NCI-H82 (cell line): ENCODE data around the gene RPE.
A peak's percentile ranks its signal among the peaks of the same experiment; 100 is the strongest.

Experiments
- DNase-seq: peaks from one replicate; lab custom pipeline; 2025; lab: John Stamatoyannopoulos, UW

The RPE gene

GRCh38 chr2:210002158-210003157, at the start of gene RPE:
RPE (plus strand) TSS chr2:210002638; CDS start chr2:210002662, 24 bp downstream.
- peak; percentile 98 for DNase-seq

DNA sequence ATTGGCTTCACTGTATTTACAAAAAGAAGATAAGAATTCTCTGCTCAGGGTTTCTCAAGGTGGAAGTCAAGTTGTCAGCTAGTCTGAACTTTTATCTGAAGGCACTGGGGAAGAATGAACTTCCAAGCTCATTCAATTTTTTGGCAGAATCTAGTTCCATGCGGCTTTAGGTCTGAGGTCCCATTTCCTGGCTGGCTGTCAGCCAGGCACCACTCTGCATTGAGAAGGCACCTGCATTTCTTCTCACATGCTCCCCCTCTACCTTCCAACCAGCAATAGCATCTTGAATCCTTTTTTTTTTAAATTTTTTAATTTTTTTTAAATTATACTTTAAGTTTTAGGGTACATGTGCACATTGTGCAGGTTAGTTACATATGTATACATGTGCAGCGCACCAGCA, 46.2 kb upstream of the RPE start:
- DNase-seq, result no peak

- DNase-seq, result no peak
These were observed 44.4 kb upstream of the RPE start for GRCh38 chr2:209958016-209958415.

DNA sequence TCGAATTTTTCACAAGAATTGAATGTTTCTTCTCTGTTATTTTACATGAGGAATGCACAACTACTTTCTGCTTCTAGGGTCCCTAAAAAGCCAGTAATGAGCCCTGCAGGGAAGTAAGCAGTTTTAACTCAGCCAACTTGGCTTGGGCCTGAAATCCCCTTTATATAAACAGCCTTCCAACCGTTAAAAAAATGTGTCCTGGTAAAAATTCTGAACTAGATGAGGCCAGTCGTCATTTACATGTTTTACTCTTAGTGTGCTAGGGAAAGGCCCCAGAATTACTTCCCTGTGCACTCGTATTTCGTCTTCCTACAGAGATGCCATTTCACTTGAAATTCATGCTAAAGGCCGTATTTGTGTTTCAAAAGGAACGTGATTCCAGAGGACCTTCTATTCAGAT, 42.4 kb upstream of the RPE start:
- DNase-seq, result no peak

GRCh38 chr2:209960676-209961630, 41.5 kb upstream of the RPE start:
- peak; percentile 88 for DNase-seq

- no peak for DNase-seq
These were observed 36.7 kb upstream of the RPE start for GRCh38 chr2:209965723-209966122.

DNA sequence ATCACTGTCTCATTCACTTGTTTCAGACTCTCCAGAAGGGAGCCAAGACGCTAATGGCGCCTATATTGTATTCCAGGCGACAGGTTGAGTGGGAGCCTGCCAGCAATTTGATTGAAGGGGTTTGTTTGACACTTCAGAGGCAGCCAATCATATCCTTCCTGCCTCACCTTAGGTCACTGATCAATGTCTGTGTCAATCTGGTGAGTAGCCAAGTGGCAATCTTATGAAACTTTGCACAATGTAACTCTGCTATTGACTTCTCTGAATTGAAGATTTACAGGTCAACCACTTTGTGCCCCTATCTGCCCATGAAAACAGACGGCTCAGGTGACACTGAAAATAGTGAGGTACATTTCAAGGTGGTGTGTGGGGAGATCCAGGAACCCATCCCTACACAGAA, 32.7 kb upstream of the RPE start:
- no peak for DNase-seq

DNA sequence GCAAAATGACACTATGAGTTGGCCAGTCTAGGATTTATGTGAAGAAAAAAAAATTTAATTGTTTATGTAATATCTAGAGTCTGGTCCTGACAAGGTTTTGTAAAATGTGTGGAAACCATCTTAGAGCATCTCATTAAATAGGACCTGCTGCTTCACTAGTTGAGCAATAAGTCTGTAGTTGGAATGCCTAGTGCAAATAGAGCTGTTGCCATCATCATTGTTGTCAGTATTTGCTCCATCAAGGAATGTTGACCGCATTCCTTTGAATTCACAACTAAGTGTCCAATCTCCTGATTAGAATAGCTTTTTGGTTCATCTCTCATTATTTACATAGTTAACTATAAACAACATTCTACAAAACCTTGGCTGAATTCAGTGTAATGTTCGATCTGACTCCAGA, 32.2 kb upstream of the RPE start:
- no peak for DNase-seq

DNA sequence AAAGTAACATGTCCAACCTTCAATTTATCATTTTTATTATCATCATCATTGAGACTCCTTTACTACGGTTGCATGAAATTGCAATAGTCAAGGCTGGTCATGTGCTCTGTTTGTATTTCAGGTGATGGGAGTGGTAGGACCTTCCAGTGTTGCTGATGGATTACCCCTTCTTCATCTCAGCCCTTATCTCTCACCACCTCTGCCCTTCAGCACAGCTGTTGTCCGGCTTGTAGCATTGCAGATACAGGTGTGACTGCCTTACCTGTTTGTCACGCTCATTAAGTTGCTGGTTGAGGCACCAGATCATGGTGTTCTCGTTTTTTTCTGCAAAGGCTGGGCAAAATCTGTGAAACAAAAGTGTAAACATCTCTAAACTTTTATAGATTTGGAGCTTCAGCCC, 31.7 kb upstream of the RPE start:
- no peak for DNase-seq

- DNase-seq, result no peak
These were observed 29.1 kb upstream of the RPE start for GRCh38 chr2:209973328-209973727.

- no peak for DNase-seq
These were observed 27.9 kb upstream of the RPE start for GRCh38 chr2:209974576-209974975.

DNA sequence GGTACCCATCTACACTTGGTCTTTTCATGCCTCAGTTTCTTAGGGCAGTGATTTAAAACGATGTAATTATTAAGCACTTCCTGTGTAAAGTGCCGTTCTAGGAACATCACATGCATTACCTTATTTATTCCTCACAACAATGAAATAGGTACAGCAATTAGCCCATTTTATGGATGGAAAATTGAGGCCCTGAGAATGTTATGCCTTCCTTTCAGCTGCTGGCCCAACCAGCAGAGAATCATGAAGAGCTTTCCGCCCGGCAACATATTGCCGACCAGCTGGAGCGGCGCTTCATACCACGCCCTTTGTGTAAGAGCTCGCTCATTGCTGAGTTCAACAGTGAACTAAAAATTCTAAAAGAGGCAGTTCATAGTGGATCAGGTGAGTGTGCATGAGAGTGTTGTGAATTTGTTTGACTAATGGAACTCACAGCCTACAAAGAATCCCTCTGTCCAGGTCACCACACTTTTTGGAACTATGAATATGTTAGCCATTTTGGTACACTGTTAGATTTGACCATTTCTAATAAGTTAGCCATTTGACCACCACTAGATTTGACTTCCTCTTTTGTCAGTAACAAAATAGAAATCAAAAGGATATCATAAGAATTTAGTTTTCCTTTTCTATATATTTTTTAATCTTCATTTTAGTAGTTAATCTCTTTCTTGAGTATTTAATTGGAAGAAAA, 25.6 kb upstream of the RPE start:
- no peak for DNase-seq

DNA sequence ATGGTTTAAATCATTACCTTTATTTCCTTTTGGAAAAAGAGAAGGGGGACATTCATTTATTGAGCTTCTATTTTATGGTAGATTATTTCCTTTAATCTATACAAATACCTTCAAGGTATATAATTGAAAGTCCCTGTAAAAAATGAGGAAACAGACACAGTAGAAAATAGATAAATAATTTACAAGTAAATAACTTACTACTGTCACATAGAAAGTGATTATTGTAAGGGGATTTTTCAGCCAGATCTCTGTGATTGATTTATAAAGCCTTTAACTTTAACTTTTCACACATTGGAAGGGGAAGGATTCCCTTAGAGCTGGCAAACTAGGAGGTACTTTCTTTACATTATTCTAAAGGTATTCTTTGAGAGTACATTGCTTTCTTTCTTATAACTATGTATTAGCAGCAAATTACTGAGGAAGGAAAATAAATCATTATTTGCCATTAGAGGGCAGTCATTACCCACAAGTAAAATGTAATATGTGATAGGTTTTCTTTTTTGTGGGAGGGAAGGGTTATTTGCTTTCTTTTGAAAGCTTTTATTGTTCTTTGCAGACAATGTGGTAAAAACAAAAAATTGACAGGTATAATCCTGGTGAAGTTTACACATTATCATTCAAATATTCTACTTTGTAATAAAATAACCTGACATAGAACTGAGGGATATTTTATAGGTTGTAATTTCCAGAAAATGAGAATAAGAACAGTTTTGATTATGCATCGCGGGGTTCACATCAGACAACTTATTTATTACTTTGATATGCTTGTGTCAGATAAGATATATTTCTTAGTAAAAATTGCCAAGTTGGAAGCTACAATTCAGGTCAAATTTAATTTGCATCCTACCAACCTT, 24.8 kb upstream of the RPE start:
- peak; percentile 63 for DNase-seq

DNA sequence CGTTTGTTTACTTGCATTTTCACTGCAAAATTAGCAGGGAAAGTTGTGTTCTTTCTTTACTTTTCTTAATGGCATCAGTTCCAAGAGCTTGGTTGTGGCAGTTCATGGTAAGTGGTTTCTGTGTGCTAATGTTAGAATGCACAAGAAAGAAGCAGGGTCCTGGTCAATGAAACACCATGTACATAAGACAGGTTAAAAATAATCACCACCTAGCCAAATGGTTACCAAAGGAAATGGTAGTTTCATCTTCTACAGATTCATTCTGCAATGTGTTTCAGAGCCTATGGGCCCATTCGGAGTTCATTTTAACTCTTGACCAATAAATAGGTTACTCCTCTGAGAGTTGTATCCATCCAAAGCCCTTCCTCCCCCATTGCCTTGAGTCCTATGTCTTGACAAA, 18.1 kb upstream of the RPE start:
- no peak for DNase-seq

GRCh38 chr2:209985874-209986273, 16.6 kb upstream of the RPE start:
- DNase-seq, result peak; percentile 23

DNA sequence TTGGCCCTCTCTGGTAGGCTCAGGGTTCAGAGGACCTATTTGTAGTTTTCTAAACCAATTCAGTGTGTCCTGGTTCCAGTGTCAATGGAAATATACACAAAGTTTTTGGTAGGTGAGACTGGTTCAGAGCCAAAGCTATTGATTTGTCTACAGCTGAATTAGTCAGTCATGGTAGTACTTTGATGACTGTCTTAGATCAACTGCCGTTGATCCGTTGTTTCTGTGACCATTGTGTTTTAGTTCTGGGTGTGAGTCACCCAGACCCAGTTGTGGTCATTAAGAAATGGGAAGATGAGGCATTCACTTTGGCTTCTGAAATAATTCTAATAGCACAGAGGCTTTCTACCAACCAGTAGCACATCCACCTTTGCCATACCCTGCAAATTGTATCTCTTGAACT, 16.0 kb upstream of the RPE start:
- DNase-seq, result no peak

DNA sequence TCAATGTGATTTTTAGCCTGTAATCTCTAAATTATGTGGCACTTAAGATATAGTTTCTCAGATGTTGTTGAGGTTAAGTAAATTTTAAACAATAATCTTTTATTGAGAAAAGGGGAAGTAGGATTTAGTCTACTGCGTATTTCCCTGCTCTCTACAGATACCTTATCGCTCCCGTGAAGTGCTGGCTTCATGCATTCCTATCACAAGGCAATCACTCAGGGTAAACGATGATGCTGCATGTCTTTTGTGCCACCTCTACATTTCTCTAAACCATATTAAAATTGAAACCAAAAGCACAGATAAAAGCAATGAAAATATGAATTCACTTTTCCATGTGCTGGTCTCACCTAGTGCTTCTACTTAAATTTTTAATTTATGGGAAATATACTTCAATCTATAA, 14.4 kb upstream of the RPE start:
- DNase-seq, result no peak

DNA sequence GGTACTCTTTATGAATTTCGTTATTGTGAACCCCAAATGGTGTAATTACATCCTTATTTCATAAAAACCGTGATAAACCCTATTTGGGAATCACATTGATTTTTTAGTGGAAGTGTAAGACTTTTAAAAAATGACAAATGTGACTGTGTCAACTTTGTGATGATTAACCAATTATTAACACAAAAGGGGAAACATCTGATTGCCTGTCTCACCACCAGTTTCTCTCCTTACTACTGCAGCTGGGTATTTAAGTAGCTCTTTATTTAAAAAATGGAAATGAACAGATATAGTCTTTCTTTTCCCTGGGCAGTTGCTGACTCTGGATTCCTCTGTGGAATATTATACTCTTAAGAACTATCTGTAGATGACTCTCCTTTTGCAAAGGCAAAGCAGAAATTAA, 11.6 kb upstream of the RPE start:
- no peak for DNase-seq

DNA sequence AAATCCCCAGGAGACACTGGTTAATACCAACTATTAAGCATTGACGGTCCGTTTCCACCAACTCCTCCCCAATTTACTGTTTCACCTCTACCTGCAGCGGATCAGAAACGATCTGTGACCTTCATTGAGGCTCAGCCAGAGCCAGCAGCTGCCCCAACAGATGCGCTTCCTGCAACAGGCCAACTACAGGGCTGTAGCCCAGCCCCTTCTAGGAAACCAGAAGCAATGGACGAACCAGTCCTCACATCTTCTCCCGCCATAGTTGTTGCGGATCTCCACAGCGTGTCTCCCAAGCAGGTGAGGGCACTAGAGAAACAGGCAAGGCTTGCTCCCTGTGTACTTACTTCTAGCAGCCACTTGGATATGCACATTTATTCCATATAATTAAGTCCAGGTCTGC, 8.5 kb upstream of the RPE start:
- DNase-seq, result no peak

- DNase-seq, result no peak
These were observed 3.8 kb upstream of the RPE start for GRCh38 chr2:209998596-209998995.
